Esophagus muscularis mucosa (tissue), 4 donors: Measurements from ENCODE around the gene SLC1A1.

ENCODE experiments used
- CTCF ChIP-seq, 3 experiments: fragments of 200-600 bp in 2 of 3; fragments of 450-650 bp in 1 of 3; sonication (generic) in 2 of 3; IDR thresholded peaks; one replicate each; pipeline ENCODE4 v1.5.1; 2017 to 2019; ENCODE audit warnings: antibody characterized with exemption in 3 of 3, mild to moderate bottlenecking in 2 of 3, moderate library complexity in 1 of 3
- EP300 ChIP-seq: sonication (generic); formaldehyde crosslinking; IDR thresholded peaks from one replicate; pipeline ENCODE4 v1.6.1; 2017; ENCODE audit warnings: antibody characterized with exemption
- POLR2A ChIP-seq: fragments of 450-650 bp; IDR thresholded peaks from one replicate; pipeline ENCODE4 v1.6.1; 2017; ENCODE audit warnings: antibody characterized with exemption, moderate library complexity, mild to moderate bottlenecking, low read depth
- POLR2AphosphoS5 ChIP-seq, 2 donors: sonication (generic); formaldehyde crosslinking; IDR thresholded peaks; one replicate each; pipeline ENCODE4 v1.6.1; 2017; ENCODE audit warnings: antibody characterized with exemption in 2 of 2

- TF ChIP-seq POLR2AphosphoS5 (IDR thresholded peaks at IDR 0.05) (no peak), CTCF (IDR thresholded peaks at IDR 0.05) (no peak), POLR2A (no peak), EP300 (no peak)
Observed at GRCh38 chr9:4502444-4502843, 12.2 kb downstream of the SLC1A1 start.
